HepG2 (cell line): ENCODE measurements around the gene EGR2. TPM values are rescaled to one million over a fixed set of nuclear protein-coding genes. Genes with fewer than 3 reads are reported as not detected.

Experiments used
- ATAC-seq: fragments of 200-7000 bp; cut with Tn5 transposase; 3 replicates; pipeline ENCODE4 v1.9.1; 2020; ENCODE audit warnings: mild to moderate bottlenecking, moderate library complexity
- BruUV-seq: library from RNA; stranded (reverse); fragments of 400-500 nt; replicated peaks from 2 replicates; lab custom pipeline; 2021; lab: Mats Ljungman, UMichigan
- CTCF ChIA-PET: fragments of 300-600 bp; formaldehyde crosslinking; extraction: SDS; loops from one replicate; lab custom pipeline; 2021; ENCODE audit warnings: low total read pairs, inconsistent platforms, low intra/inter-chr PET ratio; lab: Yijun Ruan, JAX
- POLR2A ChIA-PET: fragments of 350-600 bp; sonication (Branson Sonifier 250); formaldehyde crosslinking; loops from one replicate; lab custom pipeline; 2020; ENCODE audit warnings: antibody characterized with exemption, inconsistent platforms; lab: Yijun Ruan, JAX
- DNase-seq: peaks from one replicate; pipeline ENCODE4 v3.0.0-alpha.2; 2015; ENCODE audit warnings: low spot score
- FAIRE-seq: peaks from 3 replicates; lab custom pipeline; 2011; peaks lifted over from hg19 to GRCh38; lab: Jason Lieb, UNC
- H2AFZ ChIP-seq: one replicate; pipeline ENCODE4 v1.6.1; 2011; ENCODE audit warnings: low read length, inconsistent platforms
- H3K27ac ChIP-seq: fragments of 300-600 bp; 3 replicates; pipeline ENCODE4 v1.8.0; 2011; ENCODE audit warnings: mixed run types, mild to moderate bottlenecking, mixed read lengths, low read length, inconsistent platforms; ENCODE audit not compliant: insufficient read depth; ENCODE audit errors: extremely low read length
- H3K27me3 ChIP-seq, 2 experiments: fragments of 200-600 bp in 1 of 2; 2 replicates in 1 of 2; 3 replicates in 1 of 2; pipeline versions ENCODE4 v1.6.0 to v1.8.0; 2011; ENCODE audit warnings: low read length in 2 of 2, mild to moderate bottlenecking in 2 of 2, moderate library complexity in 2 of 2, inconsistent platforms in 1 of 2; ENCODE audit not compliant: insufficient read depth in 2 of 2, control insufficient read depth in 1 of 2
- H3K36me3 ChIP-seq, 2 experiments: fragments of 200-600 bp in 1 of 2; replicated peaks in 1 of 2; 2 replicates in 1 of 2; 3 replicates in 1 of 2; pipeline versions ENCODE4 v1.5.1 to v1.8.0; 2011; ENCODE audit warnings: low read length in 2 of 2, inconsistent platforms in 1 of 2; ENCODE audit not compliant: insufficient read depth in 2 of 2, control insufficient read depth in 1 of 2
- H3K4me1 ChIP-seq: 2 replicates; pipeline ENCODE4 v1.5.1; 2012; ENCODE audit warnings: low read length, inconsistent platforms; ENCODE audit not compliant: insufficient read depth
- H3K4me2 ChIP-seq: 2 replicates; pipeline ENCODE4 v1.6.0; 2011; ENCODE audit warnings: low read depth, low read length, inconsistent platforms
- H3K4me3 ChIP-seq, 3 experiments: fragments of 200-600 bp in 1 of 3; sonication (generic), shearing (Covaris generic) in 1 of 3; replicated peaks in 1 of 3; 2 replicates each; pipeline ENCODE4 v1.5.1; 2011 to 2016; ENCODE audit warnings: low read length in 3 of 3, inconsistent platforms in 2 of 3, low read depth in 2 of 3, mild to moderate bottlenecking in 2 of 3, control low read depth in 1 of 3, mixed read lengths in 1 of 3; ENCODE audit not compliant: insufficient read depth in 1 of 3
- H3K79me2 ChIP-seq: one replicate; pipeline ENCODE4 v1.6.1; 2011; ENCODE audit warnings: low read length, inconsistent platforms; ENCODE audit not compliant: insufficient read depth
- H3K9ac ChIP-seq: 2 replicates; pipeline ENCODE4 v1.6.0; 2011; ENCODE audit warnings: mild to moderate bottlenecking, low read depth, low read length, inconsistent platforms; ENCODE audit not compliant: insufficient read depth
- H3K9me3 ChIP-seq: 2 replicates; pipeline ENCODE4 v1.5.1; 2012; ENCODE audit warnings: mild to moderate bottlenecking, low read length
- H4K20me1 ChIP-seq: 2 replicates; pipeline ENCODE4 v1.6.0; 2011; ENCODE audit warnings: inconsistent platforms, mild to moderate bottlenecking, low read length, moderate library complexity; ENCODE audit not compliant: insufficient read depth
- BCL6 ChIP-seq: IDR thresholded peaks from 2 replicates; pipeline ENCODE4 v1.6.1; 2016; ENCODE audit warnings: missing genetic modification reagents, missing compliant biosample characterization
- MAFK ChIP-seq, 2 experiments: IDR thresholded peaks in 1 of 2; conservative IDR thresholded peaks in 1 of 2; 2 replicates each; pipeline ENCODE4 v1.6.1; 2011; ENCODE audit warnings: improper control_type of control experiment in 2 of 2, low read length in 2 of 2
- MXD4 ChIP-seq: IDR thresholded peaks from 2 replicates; pipeline ENCODE4 v1.6.1; 2016; ENCODE audit warnings: mild to moderate bottlenecking, missing biosample characterization, missing genetic modification reagents
- POLR2G ChIP-seq: fragments of 200-400 bp; formaldehyde crosslinking; IDR thresholded peaks from 2 replicates; pipeline ENCODE4 v1.6.1; 2018; ENCODE audit warnings: mild to moderate bottlenecking, low read depth, low read length, moderate library complexity
- SALL1 ChIP-seq: sonication (generic); formaldehyde crosslinking; IDR thresholded peaks from 2 replicates; pipeline ENCODE4 v1.8.0; 2022; ENCODE audit warnings: mild to moderate bottlenecking, missing genetic modification reagents
- TCF7L2 ChIP-seq: IDR thresholded peaks from 2 replicates; pipeline ENCODE4 v1.6.1; 2011; ENCODE audit warnings: mild to moderate bottlenecking, low read depth, low read length, moderate library complexity
- YEATS4 ChIP-seq: sonication (generic); formaldehyde crosslinking; IDR thresholded peaks from 2 replicates; pipeline ENCODE4 v1.4.0; 2020; ENCODE audit warnings: missing genetic modification reagents, borderline replicate concordance
- ZFAT ChIP-seq: sonication (generic); formaldehyde crosslinking; conservative IDR thresholded peaks from 2 replicates; pipeline ENCODE4 v1.8.1; 2023; ENCODE audit warnings: missing genetic modification reagents, inconsistent platforms
- ZFP36L2 ChIP-seq: sonication (generic); formaldehyde crosslinking; IDR thresholded peaks from 2 replicates; pipeline ENCODE4 v1.4.0; 2020; ENCODE audit warnings: missing genetic modification reagents
- ZNF446 ChIP-seq: sonication (generic); formaldehyde crosslinking; IDR thresholded peaks from 2 replicates; pipeline ENCODE4 v1.5.0; 2020; ENCODE audit warnings: mild to moderate bottlenecking, missing genetic modification reagents
- WGBS: methylation state at CpG from one replicate; pipeline ENCODE4 v1.1.6; 2017; ENCODE audit warnings: low lambda C conversion rate; 5-methylcytosine and 5-hydroxymethylcytosine counted together
- in situ Hi-C: cut with HindIII; loops from 2 replicates; pipeline ENCODE4 v1.10.0; 2017; ENCODE audit warnings: low pct_unique_long_range_greater_than_20kb; ENCODE audit not compliant: extremely low pct_ligation_motif_present
- intact Hi-C: fragments of 100-400 bp; cut with micrococcal nuclease; formaldehyde crosslinking; loops from one replicate; pipeline ENCODE4 v1.10.0; 2022; ENCODE audit not compliant: unreplicated experiment
- polyA plus RNA-seq, 8 experiments: library from polyadenylated mRNA; depleted of rRNA in 3 of 8; stranded (reverse) in 7 of 8; unstranded in 1 of 8; fragments of >200 nt; fragmentation: Illumina TruSeq in 4 of 8; extraction: Trizol in 4 of 8; gene quantifications; 2 replicates each; pipeline versions ENCODE4 v1.2.1 to v1.2.3, GENCODE V29; 2011 to 2016; ENCODE audit warnings: low read depth in 4 of 8, missing spikeins in 1 of 8, mixed read lengths in 1 of 8; ENCODE audit not compliant: insufficient read depth in 1 of 8
- total RNA-seq, 5 experiments: library from RNA; depleted of rRNA; stranded (reverse); fragments of >200 nt; fragmentation: Illumina TruSeq; extraction: Trizol; gene quantifications; 2 replicates each; pipeline ENCODE4 v1.2.3, GENCODE V29; 2016; ENCODE audit warnings: low read depth in 1 of 5
- TF ChIP-seq, protein P1 (sequence below): sonication (generic); formaldehyde crosslinking; IDR thresholded peaks from 2 replicates; pipeline ENCODE4 v1.4.0; 2020; ENCODE audit warnings: mild to moderate bottlenecking, missing genetic modification reagents
- TF ChIP-seq, protein P2 (sequence below): sonication (generic); formaldehyde crosslinking; IDR thresholded peaks from 2 replicates; pipeline ENCODE4 v1.8.1; 2023; ENCODE audit warnings: mild to moderate bottlenecking, inconsistent platforms, moderate library complexity, missing genetic modification reagents, borderline replicate concordance
- TF ChIP-seq, protein P3 (sequence below): conservative IDR thresholded peaks from 2 replicates; pipeline ENCODE4 v1.6.1; 2018; ENCODE audit warnings: missing genetic modification reagents

The EGR2 gene
- total and polyA plus RNA-seq, 2 of the 13 experiments (the other 11 are each of a cell fraction or from before 2014, with no cell fraction given), result 0.11 to 0.15 TPM

DNA sequence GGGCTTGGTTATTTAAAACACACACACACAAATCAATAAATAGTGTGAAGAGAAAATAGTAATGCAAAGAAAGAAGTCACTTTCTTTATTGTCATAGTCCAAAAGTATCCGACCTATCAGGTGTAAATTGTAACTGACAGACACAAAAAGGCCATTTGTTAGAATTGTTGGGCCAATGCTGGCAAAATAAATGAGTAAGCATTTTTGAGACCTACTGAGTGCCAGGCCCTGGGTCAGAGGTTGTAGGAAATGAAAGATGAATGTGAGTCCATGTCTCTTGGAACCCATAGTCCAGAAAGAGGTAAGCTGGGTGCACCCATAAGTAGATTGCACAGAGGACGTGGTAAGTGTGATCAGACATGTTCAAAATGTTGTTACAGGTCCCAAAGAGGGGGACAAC, 13.5 kb upstream of the EGR2 start:
- Histone ChIP-seq H3K4me3 (no peak overlapping the region), H3K9ac (no peak overlapping the region), H2AFZ (no peak overlapping the region), H3K27me3 (no peaks in the 10 kb centered on the region), H3K79me2 (no peaks in the 10 kb centered on the region), H3K36me3 (no peaks in the 10 kb centered on the region), H3K4me1 (no peaks in the 10 kb centered on the region), H3K27ac (no peak overlapping the region), H3K9me3 (no peaks in the 10 kb centered on the region), H4K20me1 (no peaks in the 10 kb centered on the region), H3K4me2 (no peak overlapping the region)
- intact Hi-C loops, result no loop called here
- POLR2A ChIA-PET, result no interaction called here
- ATAC-seq (no peak), FAIRE-seq (no peak), DNase-seq (no peak)
- 0% methylated on average over 2 of the region's 2 CpGs for WGBS
- no TSS peak for BruUV-seq
- TF ChIP-seq BCL6 (CRISPR knock-in tag) (no peak), MXD4 (CRISPR knock-in tag) (no peak), MAFK (conservative IDR thresholded peaks at IDR 0.05 in 1 of 2, IDR thresholded peaks at IDR 0.05 in 1 of 2; ENCODE audit: low read length in 2 of 2) (peak; percentile 14 to 58; a peak in 2 of 4 replicates)
- CTCF ChIA-PET, result no interaction called here
- in situ Hi-C loops, result no loop called here

DNA sequence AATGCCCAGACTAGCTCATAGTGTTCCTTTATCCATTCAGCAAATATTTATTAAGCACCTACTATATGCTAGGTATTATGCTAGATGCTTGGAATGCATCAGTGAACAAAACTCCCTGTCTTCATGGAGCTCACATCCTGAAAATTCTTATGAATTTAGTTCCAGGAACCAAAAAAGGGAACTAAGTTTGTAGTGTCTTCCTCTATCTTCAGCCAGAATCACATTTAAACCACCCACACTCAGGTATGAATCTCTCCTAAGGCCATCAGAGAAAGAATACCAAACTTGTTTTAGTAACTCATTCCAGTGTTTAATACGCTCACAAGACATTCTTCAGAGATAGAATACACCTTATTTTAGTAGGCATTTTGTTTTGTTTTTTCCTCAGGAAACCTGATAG, 10.1 kb upstream of the EGR2 start:
- no peaks in the 10 kb centered on the region for H3K9me3 ChIP-seq
- H3K4me1 ChIP-seq, result no peaks in the 10 kb centered on the region
- intact Hi-C loops, result no loop called here
- no peak overlapping the region for H3K4me2 ChIP-seq
- H3K27me3 ChIP-seq, result no peaks in the 10 kb centered on the region
- no peak overlapping the region for H2AFZ ChIP-seq
- no peaks in the 10 kb centered on the region for H3K36me3 ChIP-seq
- no peak overlapping the region for H3K4me3 ChIP-seq
- no peak overlapping the region for H3K9ac ChIP-seq
- no peaks in the 10 kb centered on the region for H3K79me2 ChIP-seq
- POLR2A ChIA-PET, result no interaction called here
- FAIRE-seq (no peak), ATAC-seq (no peak), DNase-seq (no peak)
- WGBS, result 35% methylated on average over 1 of the region's 1 CpG
- no peak overlapping the region for H3K27ac ChIP-seq
- CTCF ChIA-PET, result no interaction called here
- no TSS peak for BruUV-seq
- in situ Hi-C loops, result no loop called here
- H4K20me1 ChIP-seq, result no peaks in the 10 kb centered on the region
- TF ChIP-seq, protein P1, sequence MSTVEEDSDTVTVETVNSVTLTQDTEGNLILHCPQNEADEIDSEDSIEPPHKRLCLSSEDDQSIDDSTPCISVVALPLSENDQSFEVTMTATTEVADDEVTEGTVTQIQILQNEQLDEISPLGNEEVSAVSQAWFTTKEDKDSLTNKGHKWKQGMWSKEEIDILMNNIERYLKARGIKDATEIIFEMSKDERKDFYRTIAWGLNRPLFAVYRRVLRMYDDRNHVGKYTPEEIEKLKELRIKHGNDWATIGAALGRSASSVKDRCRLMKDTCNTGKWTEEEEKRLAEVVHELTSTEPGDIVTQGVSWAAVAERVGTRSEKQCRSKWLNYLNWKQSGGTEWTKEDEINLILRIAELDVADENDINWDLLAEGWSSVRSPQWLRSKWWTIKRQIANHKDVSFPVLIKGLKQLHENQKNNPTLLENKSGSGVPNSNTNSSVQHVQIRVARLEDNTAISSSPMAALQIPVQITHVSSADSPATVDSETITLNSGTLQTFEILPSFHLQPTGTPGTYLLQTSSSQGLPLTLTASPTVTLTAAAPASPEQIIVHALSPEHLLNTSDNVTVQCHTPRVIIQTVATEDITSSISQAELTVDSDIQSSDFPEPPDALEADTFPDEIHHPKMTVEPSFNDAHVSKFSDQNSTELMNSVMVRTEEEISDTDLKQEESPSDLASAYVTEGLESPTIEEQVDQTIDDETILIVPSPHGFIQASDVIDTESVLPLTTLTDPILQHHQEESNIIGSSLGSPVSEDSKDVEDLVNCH (CRISPR knock-in tag), result no peak
- TF ChIP-seq YEATS4 (CRISPR knock-in tag) (no peak), ZFAT (CRISPR knock-in tag) (no peak), TCF7L2 (no peak), ZNF446 (CRISPR knock-in tag) (no peak), POLR2G (no peak), SALL1 (CRISPR knock-in tag) (no peak), ZFP36L2 (no peak)
- TF ChIP-seq, protein P2, sequence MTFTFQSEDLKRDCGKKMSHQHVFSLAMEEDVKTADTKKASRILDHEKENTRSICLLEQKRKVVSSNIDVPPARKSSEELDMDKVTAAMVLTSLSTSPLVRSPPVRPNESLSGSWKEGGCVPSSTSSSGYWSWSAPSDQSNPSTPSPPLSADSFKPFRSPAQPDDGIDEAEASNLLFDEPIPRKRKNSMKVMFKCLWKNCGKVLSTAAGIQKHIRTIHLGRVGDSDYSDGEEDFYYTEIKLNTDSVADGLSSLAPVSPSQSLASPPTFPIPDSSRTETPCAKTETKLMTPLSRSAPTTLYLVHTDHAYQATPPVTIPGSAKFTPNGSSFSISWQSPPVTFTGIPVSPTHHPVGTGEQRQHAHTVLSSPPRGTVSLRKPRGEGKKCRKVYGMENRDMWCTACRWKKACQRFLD, result no peak
- TF ChIP-seq, protein P3, sequence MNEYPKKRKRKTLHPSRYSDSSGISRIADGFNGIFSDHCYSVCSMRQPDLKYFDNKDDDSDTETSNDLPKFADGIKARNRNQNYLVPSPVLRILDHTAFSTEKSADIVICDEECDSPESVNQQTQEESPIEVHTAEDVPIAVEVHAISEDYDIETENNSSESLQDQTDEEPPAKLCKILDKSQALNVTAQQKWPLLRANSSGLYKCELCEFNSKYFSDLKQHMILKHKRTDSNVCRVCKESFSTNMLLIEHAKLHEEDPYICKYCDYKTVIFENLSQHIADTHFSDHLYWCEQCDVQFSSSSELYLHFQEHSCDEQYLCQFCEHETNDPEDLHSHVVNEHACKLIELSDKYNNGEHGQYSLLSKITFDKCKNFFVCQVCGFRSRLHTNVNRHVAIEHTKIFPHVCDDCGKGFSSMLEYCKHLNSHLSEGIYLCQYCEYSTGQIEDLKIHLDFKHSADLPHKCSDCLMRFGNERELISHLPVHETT (CRISPR knock-in tag), result no peak
